Smooth muscle cell (in vitro differentiated cells): Measurements from ENCODE around the gene NLRP14. TPM values are rescaled to one million over a fixed set of nuclear protein-coding genes. Genes with fewer than 3 reads are reported as not detected.

Experiments used
- DNase-seq: peaks from one replicate; lab custom pipeline; 2025; ENCODE audit not compliant: unreplicated experiment; lab: John Stamatoyannopoulos, UW
- H2AFZ ChIP-seq: fragments of 200-600 bp; sonication (generic); 2 replicates; pipeline ENCODE4 v1.6.0; 2016; ENCODE audit warnings: antibody characterized with exemption, low read depth, mild to moderate bottlenecking
- H3F3A ChIP-seq: fragments of 200-600 bp; sonication (generic); 2 replicates; pipeline ENCODE4 v1.6.0; 2017; ENCODE audit warnings: antibody characterized with exemption, low read depth
- H3K27ac ChIP-seq: fragments of 200-600 bp; sonication (generic); 2 replicates; pipeline ENCODE4 v1.5.1; 2016; ENCODE audit warnings: low read depth, mild to moderate bottlenecking
- H3K27me3 ChIP-seq: fragments of 200-600 bp; sonication (generic); 2 replicates; pipeline ENCODE4 v1.6.1; 2016; ENCODE audit warnings: low read depth, mild to moderate bottlenecking
- H3K36me3 ChIP-seq: fragments of 200-600 bp; sonication (generic); 2 replicates; pipeline ENCODE4 v1.5.1; 2016; ENCODE audit warnings: low read depth
- H3K4me1 ChIP-seq: fragments of 200-600 bp; sonication (generic); 2 replicates; pipeline ENCODE4 v1.5.1; 2016; ENCODE audit warnings: low read depth
- H3K4me2 ChIP-seq: fragments of 200-600 bp; sonication (generic); 2 replicates; pipeline ENCODE4 v1.6.0; 2016; ENCODE audit warnings: mild to moderate bottlenecking
- H3K4me3 ChIP-seq: fragments of 200-600 bp; sonication (generic); 2 replicates; pipeline ENCODE4 v1.5.1; 2016; ENCODE audit warnings: mild to moderate bottlenecking
- H3K79me2 ChIP-seq: fragments of 200-600 bp; sonication (generic); 2 replicates; pipeline ENCODE4 v1.6.0; 2016; ENCODE audit warnings: low read depth, mild to moderate bottlenecking
- H3K9ac ChIP-seq: fragments of 200-600 bp; sonication (generic); 2 replicates; pipeline ENCODE4 v1.6.0; 2016; ENCODE audit warnings: low read depth
- H3K9me3 ChIP-seq: fragments of 200-600 bp; sonication (generic); replicated peaks from 2 replicates; pipeline ENCODE4 v1.5.1; 2016; ENCODE audit warnings: low read depth
- H4K20me1 ChIP-seq: fragments of 200-600 bp; sonication (generic); 2 replicates; pipeline ENCODE4 v1.6.0; 2016; ENCODE audit warnings: low read depth
- CTCF ChIP-seq: fragments of 200-600 bp; sonication (generic); IDR thresholded peaks from 2 replicates; pipeline ENCODE4 v1.5.1; 2017; ENCODE audit warnings: borderline replicate concordance, mild to moderate bottlenecking, antibody characterized with exemption; ENCODE audit not compliant: insufficient read depth, poor library complexity, severe bottlenecking
- WGBS: methylation state at CpG from one replicate; pipeline ENCODE4 v1.1.7; 2016; ENCODE audit warnings: low lambda C conversion rate; 5-methylcytosine and 5-hydroxymethylcytosine counted together
- polyA plus RNA-seq: library from polyadenylated mRNA; unstranded; fragments of >200 nt; fragmentation: Nextera tagmentation; extraction: Ambion mirVana; gene quantifications from 2 replicates; pipeline ENCODE4 v1.2.1, GENCODE V29; 2016
- total RNA-seq: library from RNA; depleted of rRNA; stranded (reverse); fragments of >200 nt; gene quantifications from 2 replicates; pipeline ENCODE4 v1.2.3, GENCODE V29; 2014

Gene NLRP14
- total and polyA plus RNA-seq, 2 experiments from 2014 or later: 0.34 TPM; not detected in 1

- no peak for DNase-seq
- H3K27me3 ChIP-seq: no peaks in the 10 kb centered on the region
Observed at GRCh38 chr11:6995703-6996102, 24.6 kb upstream of the NLRP14 start.

GRCh38 chr11:7004482-7004881, 15.8 kb upstream of the NLRP14 start:
- H3K9ac ChIP-seq: no peak overlapping the region
- no peaks in the 10 kb centered on the region for H3K27me3 ChIP-seq
- H3K4me2 ChIP-seq: no peak overlapping the region

More at GRCh38 chr11:6995703-6996102, 24.6 kb upstream of the NLRP14 start:
- Histone ChIP-seq H3K9me3 (no peaks in the 10 kb centered on the region), H3K79me2 (no peaks in the 10 kb centered on the region), H3K4me2 (no peak overlapping the region), H3K36me3 (no peaks in the 10 kb centered on the region), H3K27ac (no peak overlapping the region), H3K4me1 (peaks cover 11% of the 10 kb centered on the region), H3K4me3 (no peak overlapping the region), H3F3A (peaks cover 7% of the 10 kb centered on the region), H3K9ac (no peak overlapping the region), H4K20me1 (no peaks in the 10 kb centered on the region), H2AFZ (no peak overlapping the region)
- TF ChIP-seq CTCF: no peak

GRCh38 chr11:7014118-7014517, 6.2 kb upstream of the NLRP14 start:
- no peaks in the 10 kb centered on the region for H4K20me1 ChIP-seq
- H3K27me3 ChIP-seq: no peaks in the 10 kb centered on the region
- H3F3A ChIP-seq: no peaks in the 10 kb centered on the region
- no peak overlapping the region for H3K4me2 ChIP-seq
- no peak for DNase-seq
- no peak overlapping the region for H3K27ac ChIP-seq
- H3K9me3 ChIP-seq: no peaks in the 10 kb centered on the region
- no peaks in the 10 kb centered on the region for H3K79me2 ChIP-seq
- H3K36me3 ChIP-seq: no peaks in the 10 kb centered on the region
- H3K4me1 ChIP-seq: peaks cover 3% of the 10 kb centered on the region
- H3K9ac ChIP-seq: no peak overlapping the region
- TF ChIP-seq CTCF: no peak
- WGBS: 97% methylated on average over 1 of the region's 1 CpG
- H2AFZ ChIP-seq: no peak overlapping the region
- no peak overlapping the region for H3K4me3 ChIP-seq

More at GRCh38 chr11:7004482-7004881, 15.8 kb upstream of the NLRP14 start:
- H3K9me3 ChIP-seq: no peaks in the 10 kb centered on the region
- TF ChIP-seq CTCF: no peak
- no peak overlapping the region for H2AFZ ChIP-seq
- no peak overlapping the region for H3K4me3 ChIP-seq
- peaks cover 3% of the 10 kb centered on the region for H3K4me1 ChIP-seq
- no peaks in the 10 kb centered on the region for H3K36me3 ChIP-seq
- no peak overlapping the region for H3K27ac ChIP-seq
- no peaks in the 10 kb centered on the region for H3F3A ChIP-seq
- 54% methylated on average over 3 of the region's 3 CpGs for WGBS
- no peak for DNase-seq
- H3K79me2 ChIP-seq: no peaks in the 10 kb centered on the region
- H4K20me1 ChIP-seq: peaks cover 5% of the 10 kb centered on the region

- TF ChIP-seq CTCF: no peak
- Histone ChIP-seq H3K27me3 (no peaks in the 10 kb centered on the region), H3K4me3 (no peak overlapping the region), H3K36me3 (no peaks in the 10 kb centered on the region), H3K79me2 (no peaks in the 10 kb centered on the region), H3K9ac (no peak overlapping the region), H4K20me1 (no peaks in the 10 kb centered on the region), H3F3A (no peaks in the 10 kb centered on the region), H3K27ac (no peak overlapping the region), H3K4me1 (peaks cover 12% of the 10 kb centered on the region), H2AFZ (no peak overlapping the region), H3K9me3 (no peaks in the 10 kb centered on the region), H3K4me2 (no peak overlapping the region)
- no peak for DNase-seq
- 91% methylated on average over 1 of the region's 1 CpG for WGBS
Observed at GRCh38 chr11:7016011-7016410, 4.3 kb upstream of the NLRP14 start.
